ENCODE measurements around the gene HSD3B7. TPM values are rescaled to one million over a fixed set of nuclear protein-coding genes. Genes with fewer than 3 reads are reported as not detected.

The HSD3B7 gene
- total RNA-seq, 1 donor from 2014 or later = 3.5 TPM

GRCh38 chr16:31002250-31002700 lies 17.3 kb downstream of the HSD3B7 start:
- no peak for DNase-seq (ENCODE audit: low spot score in 2 of 2, unreplicated experiment in 2 of 2)
- peaks cover 13% of the 10 kb centered on the region for H3K4me1 Mint-ChIP-seq
- no peak overlapping the region for H3K4me3 Mint-ChIP-seq
- TF ChIP-seq, protein P1, sequence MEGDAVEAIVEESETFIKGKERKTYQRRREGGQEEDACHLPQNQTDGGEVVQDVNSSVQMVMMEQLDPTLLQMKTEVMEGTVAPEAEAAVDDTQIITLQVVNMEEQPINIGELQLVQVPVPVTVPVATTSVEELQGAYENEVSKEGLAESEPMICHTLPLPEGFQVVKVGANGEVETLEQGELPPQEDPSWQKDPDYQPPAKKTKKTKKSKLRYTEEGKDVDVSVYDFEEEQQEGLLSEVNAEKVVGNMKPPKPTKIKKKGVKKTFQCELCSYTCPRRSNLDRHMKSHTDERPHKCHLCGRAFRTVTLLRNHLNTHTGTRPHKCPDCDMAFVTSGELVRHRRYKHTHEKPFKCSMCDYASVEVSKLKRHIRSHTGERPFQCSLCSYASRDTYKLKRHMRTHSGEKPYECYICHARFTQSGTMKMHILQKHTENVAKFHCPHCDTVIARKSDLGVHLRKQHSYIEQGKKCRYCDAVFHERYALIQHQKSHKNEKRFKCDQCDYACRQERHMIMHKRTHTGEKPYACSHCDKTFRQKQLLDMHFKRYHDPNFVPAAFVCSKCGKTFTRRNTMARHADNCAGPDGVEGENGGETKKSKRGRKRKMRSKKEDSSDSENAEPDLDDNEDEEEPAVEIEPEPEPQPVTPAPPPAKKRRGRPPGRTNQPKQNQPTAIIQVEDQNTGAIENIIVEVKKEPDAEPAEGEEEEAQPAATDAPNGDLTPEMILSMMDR (IDR thresholded peaks at IDR 0.05; ENCODE audit: unreplicated experiment) = no peak
- no peak overlapping the region for H3K27ac Mint-ChIP-seq
- H3K9me3 Mint-ChIP-seq = no peaks in the 10 kb centered on the region
- no peaks in the 10 kb centered on the region for H3K36me3 Mint-ChIP-seq
- H3K27me3 Mint-ChIP-seq (ENCODE audit: low read depth) = peaks cover 31% of the 10 kb centered on the region

- Mint-ChIP-seq H3K27ac (no peak overlapping the region), H3K4me1 (peaks cover 9% of the 10 kb centered on the region)
- TF ChIP-seq, protein P1 (IDR thresholded peaks at IDR 0.05; ENCODE audit: unreplicated experiment) = no peak
These were observed 17.9 kb downstream of the HSD3B7 start for GRCh38 chr16:31002862-31003341.

DNA sequence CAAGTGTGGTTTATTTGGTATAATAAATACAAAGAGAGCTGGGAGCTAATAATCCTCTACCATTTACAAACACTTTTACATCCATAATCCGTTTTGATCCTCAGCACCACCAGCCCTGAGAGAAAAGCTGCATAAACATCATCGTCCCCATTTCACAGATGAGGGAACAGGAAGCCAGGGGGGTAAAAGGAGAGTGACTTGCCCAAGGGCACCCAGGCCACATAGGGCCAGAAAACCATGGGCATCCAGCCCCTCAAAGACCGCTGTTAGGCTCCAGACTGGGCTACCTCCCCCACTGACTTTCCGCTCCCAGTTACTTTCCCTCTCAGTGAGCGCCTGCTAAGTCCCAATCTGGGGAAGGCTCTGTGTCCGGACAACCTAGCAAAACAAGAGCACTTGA lies 18.7 kb downstream of the HSD3B7 start:
- Mint-ChIP-seq H3K4me3 (no peak overlapping the region), H3K27ac (no peak overlapping the region)
- no peak for DNase-seq (ENCODE audit: low spot score in 2 of 2, unreplicated experiment in 2 of 2)

More at GRCh38 chr16:31002862-31003341, 17.9 kb downstream of the HSD3B7 start:
- H3K4me3 Mint-ChIP-seq = no peak overlapping the region
- no peaks in the 10 kb centered on the region for H3K9me3 Mint-ChIP-seq
- peaks cover 28% of the 10 kb centered on the region for H3K27me3 Mint-ChIP-seq (ENCODE audit: low read depth)
- H3K36me3 Mint-ChIP-seq = no peaks in the 10 kb centered on the region
- no peak for DNase-seq (ENCODE audit: low spot score in 2 of 2, unreplicated experiment in 2 of 2)

DNA sequence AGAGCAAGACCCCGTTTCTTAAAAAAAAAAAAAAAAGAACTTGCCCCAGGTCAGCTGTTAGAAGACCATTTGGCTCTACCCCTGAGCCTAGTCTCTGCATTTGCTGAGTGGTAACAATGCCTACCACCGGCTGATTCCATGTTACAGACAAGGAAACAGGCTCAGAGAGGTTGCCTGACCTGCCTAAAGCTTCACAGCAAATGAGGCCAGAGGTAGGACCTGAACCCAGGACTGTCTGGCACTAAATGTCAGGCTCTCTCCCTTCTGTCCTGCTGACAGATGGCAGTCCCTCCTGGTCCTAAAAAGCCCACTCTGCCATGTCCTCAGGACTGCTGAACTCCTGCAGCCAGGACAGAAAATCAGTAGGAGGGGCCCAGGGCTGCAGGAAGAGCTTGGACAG lies 19.7 kb downstream of the HSD3B7 start:
- no peaks in the 10 kb centered on the region for H3K9me3 Mint-ChIP-seq
- no peak for DNase-seq (ENCODE audit: low spot score in 2 of 2, unreplicated experiment in 2 of 2)
- peaks cover 3% of the 10 kb centered on the region for H3K4me1 Mint-ChIP-seq

More for the DNA sequence above, 18.7 kb downstream of the HSD3B7 start:
- no peaks in the 10 kb centered on the region for H3K9me3 Mint-ChIP-seq
- no peaks in the 10 kb centered on the region for H3K36me3 Mint-ChIP-seq
- H3K27me3 Mint-ChIP-seq (ENCODE audit: low read depth) = peaks cover 29% of the 10 kb centered on the region
- H3K4me1 Mint-ChIP-seq = peaks cover 3% of the 10 kb centered on the region
- TF ChIP-seq, protein P1 (IDR thresholded peaks at IDR 0.05; ENCODE audit: unreplicated experiment) = no peak

DNA sequence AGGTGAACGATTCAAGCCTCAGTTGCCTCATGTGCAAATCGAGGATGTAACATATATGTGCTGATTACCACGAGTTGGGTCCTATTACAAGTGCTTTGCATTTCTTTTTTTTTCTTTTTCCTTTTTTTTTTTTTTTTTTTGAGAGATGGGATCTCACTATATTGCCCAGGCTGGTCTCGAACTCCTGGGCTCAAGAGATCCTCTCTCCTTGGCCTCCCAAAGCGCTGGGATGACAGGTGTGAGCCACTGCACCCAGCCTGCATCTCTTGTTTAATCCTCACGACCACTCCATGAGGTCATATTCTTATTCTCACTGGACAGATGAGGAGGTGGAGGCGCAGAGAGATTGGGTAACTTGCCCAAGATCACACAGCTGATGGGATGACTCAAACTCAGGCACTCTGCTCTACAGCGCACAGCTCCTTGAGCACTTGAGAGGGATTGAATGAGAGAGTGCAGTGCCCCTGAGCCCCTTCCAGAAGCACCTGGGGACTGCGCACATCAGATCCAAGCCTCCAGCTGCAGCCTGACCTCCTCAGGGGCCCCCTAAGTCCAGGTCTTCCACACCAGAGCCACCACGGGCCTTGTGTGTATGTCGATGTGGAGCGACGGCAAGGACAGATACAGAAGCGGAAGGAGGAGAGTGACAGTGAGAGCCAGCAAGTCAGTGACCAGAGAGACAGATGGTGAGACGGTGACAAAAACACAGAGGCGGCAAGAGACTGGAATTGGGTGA lies 20.5 kb downstream of the HSD3B7 start:
- DNase-seq (ENCODE audit: low spot score in 2 of 2, unreplicated experiment in 2 of 2) = no peak
- TF ChIP-seq, protein P1 (IDR thresholded peaks at IDR 0.05; ENCODE audit: unreplicated experiment) = no peak
- Mint-ChIP-seq H3K4me1 (peaks cover 8% of the 10 kb centered on the region), H3K27me3 (ENCODE audit: low read depth) (peaks cover 39% of the 10 kb centered on the region), H3K36me3 (no peaks in the 10 kb centered on the region), H3K9me3 (no peaks in the 10 kb centered on the region), H3K4me3 (no peak overlapping the region), H3K27ac (no peak overlapping the region)

More for the DNA sequence above, 19.7 kb downstream of the HSD3B7 start:
- no peak overlapping the region for H3K27ac Mint-ChIP-seq
- no peaks in the 10 kb centered on the region for H3K36me3 Mint-ChIP-seq
- H3K4me3 Mint-ChIP-seq = no peak overlapping the region
- peaks cover 33% of the 10 kb centered on the region for H3K27me3 Mint-ChIP-seq (ENCODE audit: low read depth)
- TF ChIP-seq, protein P1 (IDR thresholded peaks at IDR 0.05; ENCODE audit: unreplicated experiment) = no peak

Data from mesothelial cell of epicardium (in vitro differentiated cells).